Stimulated activated CD8-positive, alpha-beta memory T cell treated with anti-CD3 and anti-CD28 coated beads, Interleukin-15, amount 100 ng/mL, for 4 hours (primary cell): ENCODE measurements around the gene MPHOSPH9.

Experiments used
- DNase-seq, 2 donors: peaks; one replicate each; pipeline ENCODE4 v3.0.0-alpha.2; 2020; ENCODE audit warnings: low read depth in 2 of 2

Gene MPHOSPH9

GRCh38 chr12:123127182-123127495 is 105.8 kb downstream of the MPHOSPH9 start:
- no peak for DNase-seq

- no peak for DNase-seq
Measured at GRCh38 chr12:123126294-123127181, 106.4 kb downstream of the MPHOSPH9 start.

GRCh38 chr12:123122626-123123025 is 110.3 kb downstream of the MPHOSPH9 start:
- DNase-seq: no peak

- no peak for DNase-seq
Measured at GRCh38 chr12:123121670-123122069, 111.3 kb downstream of the MPHOSPH9 start.

GRCh38 chr12:123120452-123121166 is 112.3 kb downstream of the MPHOSPH9 start:
- no peak for DNase-seq

GRCh38 chr12:123119808-123120207 is 113.1 kb downstream of the MPHOSPH9 start:
- peak in 1 of 2 donors; percentile 13 for DNase-seq

GRCh38 chr12:123118497-123118896 is 114.4 kb downstream of the MPHOSPH9 start:
- no peak for DNase-seq

GRCh38 chr12:123115409-123116121 is 117.4 kb downstream of the MPHOSPH9 start:
- DNase-seq: no peak

- no peak for DNase-seq
Measured at GRCh38 chr12:123114304-123115083, 118.4 kb downstream of the MPHOSPH9 start.

GRCh38 chr12:123113026-123113425 is 119.9 kb downstream of the MPHOSPH9 start:
- no peak for DNase-seq

GRCh38 chr12:123111498-123112165 is 121.3 kb downstream of the MPHOSPH9 start:
- DNase-seq: peak in 1 of 2 donors; percentile 25

GRCh38 chr12:123109319-123109772 is 123.6 kb downstream of the MPHOSPH9 start:
- DNase-seq: no peak

- DNase-seq: no peak
Measured at GRCh38 chr12:123108682-123109066, 124.3 kb downstream of the MPHOSPH9 start.

- no peak for DNase-seq
Measured at GRCh38 chr12:123107926-123108681, 124.8 kb downstream of the MPHOSPH9 start.

- peak; percentile 24 to 39 for DNase-seq
Measured at GRCh38 chr12:123106640-123107359, 126.1 kb downstream of the MPHOSPH9 start.

- DNase-seq: no peak
Measured at GRCh38 chr12:123105211-123105826, 127.6 kb downstream of the MPHOSPH9 start.

GRCh38 chr12:123104809-123105208 is 128.1 kb downstream of the MPHOSPH9 start:
- no peak for DNase-seq
